GM18517 (cell line): ENCODE results near the gene STPG2.
"Not testable (repeated sequence)": the region's sequence is repeated elsewhere in the genome, so short reads cannot be mapped to it uniquely, and the experiment has no call there.

ENCODE experiments used
- ATAC-seq: cut with Tn5 transposase; IDR thresholded peaks from one replicate; pipeline ENCODE4 v1.9.1; 2021; ENCODE audit warnings: mild to moderate bottlenecking, moderate library complexity; ENCODE audit not compliant: unreplicated experiment

The STPG2 gene

DNA sequence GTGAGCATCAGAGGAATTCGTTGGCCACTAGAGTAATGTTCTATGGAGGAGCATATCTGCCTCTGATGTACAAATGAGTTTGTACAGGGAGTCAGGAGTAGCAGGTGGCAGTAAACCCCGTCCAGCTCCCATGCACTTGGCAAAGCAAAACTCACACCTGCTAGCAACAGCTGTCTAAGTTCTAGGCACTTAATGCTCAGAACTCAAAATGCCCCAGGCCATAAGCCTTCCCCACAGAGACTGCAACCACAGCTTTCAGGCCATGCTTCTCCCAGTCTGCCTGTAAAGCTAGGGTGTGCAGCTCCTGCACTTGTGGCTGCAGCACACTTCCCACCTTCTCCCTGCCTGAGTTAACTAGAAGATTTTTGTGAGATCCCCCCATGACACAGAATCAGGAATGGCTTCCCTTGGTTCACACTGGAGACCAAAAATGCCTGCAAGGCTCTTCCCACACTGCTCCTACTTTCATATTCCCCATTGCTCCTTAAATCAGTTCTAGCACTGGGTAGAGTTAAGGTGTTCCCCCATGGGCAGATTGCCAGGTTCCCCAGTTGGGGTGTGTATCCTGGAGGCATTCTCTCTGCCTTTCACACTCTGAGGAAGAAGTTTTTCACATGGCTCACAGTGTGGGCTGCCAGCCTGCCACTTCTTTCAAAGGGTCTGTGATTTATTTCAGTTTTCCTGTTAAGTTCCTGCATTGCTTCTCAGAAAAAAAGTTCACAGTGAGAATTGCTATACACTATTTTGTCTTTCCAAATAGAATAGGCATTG, 189.9 kb downstream of the STPG2 start:
- no peak for ATAC-seq

GRCh38 chr4:97952763-97953162, 190.5 kb downstream of the STPG2 start:
- no peak for ATAC-seq

GRCh38 chr4:97950836-97951235, 192.4 kb downstream of the STPG2 start:
- ATAC-seq: no peak

- ATAC-seq: no peak
These were observed 200.3 kb downstream of the STPG2 start for GRCh38 chr4:97942951-97943350.

- no peak for ATAC-seq
These were observed 201.1 kb downstream of the STPG2 start for GRCh38 chr4:97942137-97942536.

GRCh38 chr4:97938141-97938540, 205.1 kb downstream of the STPG2 start:
- ATAC-seq: no peak

- no peak for ATAC-seq
These were observed 218.8 kb downstream of the STPG2 start for GRCh38 chr4:97924341-97924958.

- ATAC-seq: no peak
These were observed 220.2 kb downstream of the STPG2 start for GRCh38 chr4:97923096-97923495.

DNA sequence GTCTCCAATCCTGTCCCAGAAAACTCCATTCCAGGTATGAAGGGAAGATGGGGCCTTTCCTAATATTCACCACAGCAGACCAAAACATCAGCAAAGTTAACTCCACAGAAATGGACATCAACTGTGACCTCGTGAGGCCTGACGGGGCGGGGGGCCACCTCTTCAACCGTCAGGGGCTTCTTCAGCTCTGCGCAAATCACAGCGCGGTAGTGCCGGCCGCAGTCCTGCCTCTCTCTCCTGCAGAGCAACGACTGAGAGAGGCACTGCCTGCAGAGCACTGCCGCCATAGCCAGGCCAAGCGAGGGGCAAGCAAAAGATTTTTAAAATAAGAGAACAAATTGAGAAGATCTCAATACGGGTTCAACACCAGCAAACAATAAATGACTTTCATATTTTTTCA, 226.2 kb downstream of the STPG2 start:
- no peak for ATAC-seq

- no peak for ATAC-seq
These were observed 231.1 kb downstream of the STPG2 start for GRCh38 chr4:97912156-97912555.

GRCh38 chr4:97911236-97911906, 231.9 kb downstream of the STPG2 start:
- ATAC-seq: no peak

DNA sequence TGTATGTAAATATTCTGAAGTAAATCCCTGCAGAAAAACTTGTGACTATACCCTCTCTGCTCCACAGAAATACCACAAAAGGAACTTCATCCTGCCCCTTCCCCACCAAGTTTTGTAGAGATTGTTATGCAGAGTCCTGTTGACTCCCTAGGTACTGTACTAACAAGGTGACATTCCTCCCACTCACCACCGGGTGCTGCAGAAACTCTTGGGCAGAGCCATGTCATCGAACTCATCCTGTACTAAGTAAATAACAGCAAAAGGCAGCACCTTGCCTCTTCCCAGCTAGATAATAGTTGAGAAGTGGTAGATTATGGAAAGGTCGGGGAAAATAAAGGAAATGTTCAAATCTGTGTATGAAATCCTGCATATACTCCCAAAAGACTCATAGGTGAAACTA, 233.3 kb downstream of the STPG2 start:
- no peak for ATAC-seq

- not testable (repeated sequence) for ATAC-seq
These were observed 239.7 kb downstream of the STPG2 start for GRCh38 chr4:97903436-97904189.

GRCh38 chr4:97900229-97900628, 243.0 kb downstream of the STPG2 start:
- ATAC-seq: no peak

- ATAC-seq: no peak
These were observed 250.5 kb downstream of the STPG2 start for GRCh38 chr4:97892592-97893266.

GRCh38 chr4:97879942-97880341, 263.3 kb downstream of the STPG2 start:
- ATAC-seq: no peak

GRCh38 chr4:97868097-97868496, 275.2 kb downstream of the STPG2 start:
- ATAC-seq: no peak

- no peak for ATAC-seq
These were observed 275.7 kb downstream of the STPG2 start for GRCh38 chr4:97867557-97868091.

DNA sequence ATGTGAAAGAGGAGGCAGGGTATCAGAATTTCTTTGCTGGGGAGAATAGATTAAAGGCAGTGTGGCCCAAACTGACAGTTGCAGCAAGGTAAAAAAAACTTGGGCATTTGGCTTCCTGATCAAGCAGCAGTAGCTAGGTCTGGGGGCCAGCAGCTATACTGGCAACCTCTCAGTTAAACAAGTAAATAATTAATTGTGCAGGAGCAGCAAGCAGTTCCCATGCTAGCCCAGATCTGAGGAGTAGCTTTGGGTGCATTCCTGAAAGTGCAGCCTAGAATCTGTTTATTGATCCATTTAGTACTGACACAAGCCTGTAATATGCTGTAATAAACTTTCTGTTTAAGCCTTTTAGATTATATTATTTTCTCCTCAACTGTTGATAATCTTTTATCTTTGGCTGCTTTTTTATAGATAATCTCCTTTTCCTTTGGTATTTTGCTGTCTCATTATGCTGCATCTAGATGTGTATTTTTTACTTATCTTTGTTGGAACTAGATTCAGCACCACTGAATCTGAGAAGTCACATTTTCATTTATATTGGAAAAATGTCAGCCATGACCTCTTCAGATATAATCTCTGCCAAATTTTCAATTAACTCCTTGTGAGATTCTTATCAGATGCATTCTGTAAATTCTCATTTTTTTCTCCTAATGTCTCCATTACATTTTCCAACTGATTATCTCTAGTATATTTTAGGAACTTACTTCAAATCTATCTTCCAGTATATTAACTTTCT, 276.3 kb downstream of the STPG2 start:
- ATAC-seq: no peak

- ATAC-seq: no peak
These were observed 292.2 kb downstream of the STPG2 start for GRCh38 chr4:97851115-97851514.
